Gastrocnemius medialis (tissue), 4 donors: Measurements from ENCODE around the gene AJM1.

Experiments
- CTCF ChIP-seq, 5 experiments: fragments of 450-650 bp in 3 of 5; fragments of 200-600 bp in 2 of 5; sonication (generic) in 2 of 5; IDR thresholded peaks in 4 of 5; conservative IDR thresholded peaks in 1 of 5; 1 replicate in 4 of 5; 2 replicates in 1 of 5; pipeline ENCODE4 v1.5.1; 2016 to 2019; ENCODE audit warnings: antibody characterized with exemption in 5 of 5, mild to moderate bottlenecking in 3 of 5, moderate library complexity in 3 of 5
- POLR2A ChIP-seq, 2 donors: fragments of 450-650 bp; IDR thresholded peaks; one replicate each; pipeline ENCODE4 v1.6.1; 2017; ENCODE audit warnings: antibody characterized with exemption in 2 of 2, mild to moderate bottlenecking in 2 of 2, moderate library complexity in 2 of 2

GRCh38 chr9:136808806-136809158 lies 33.5 kb upstream of the AJM1 start:
- TF ChIP-seq CTCF (IDR thresholded peaks at IDR 0.05 in 4 of 5, conservative IDR thresholded peaks at IDR 0.05 in 1 of 5) (no peak), POLR2A (IDR thresholded peaks at IDR 0.05) (no peak)
